Measurements from ENCODE around the gene NRG3. TPM values are rescaled to one million over a fixed set of nuclear protein-coding genes. Genes with fewer than 3 reads are reported as not detected.
"Not testable (repeated sequence)": the region's sequence is repeated elsewhere in the genome, so short reads cannot be mapped to it uniquely, and the experiment has no call there.

Gene NRG3
- total RNA-seq, 1 experiment from 2014 or later, result not detected

DNA sequence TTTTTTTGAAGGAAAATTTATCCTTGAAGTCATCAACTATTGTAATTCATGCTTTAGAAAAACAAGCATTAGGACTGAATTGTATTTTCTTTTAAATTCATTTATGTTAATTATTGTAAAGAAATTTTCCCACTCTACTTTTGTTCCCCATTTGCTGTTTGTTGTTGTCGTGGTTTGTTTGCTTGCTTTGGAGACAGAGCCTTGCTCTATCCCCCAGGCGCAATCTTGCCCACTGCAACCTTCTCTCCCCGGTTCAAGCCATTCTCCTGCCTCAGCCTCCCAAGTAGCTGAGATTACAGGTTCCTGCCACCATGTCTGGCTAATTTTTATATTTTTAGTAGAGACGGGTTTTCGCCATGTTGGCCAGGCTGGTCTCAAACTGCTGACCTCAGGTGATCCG lies 192.2 kb downstream of the NRG3 start:
- not testable (repeated sequence) for H3K27me3 ChIP-seq, H3K36me3 ChIP-seq, DNase-seq

DNA sequence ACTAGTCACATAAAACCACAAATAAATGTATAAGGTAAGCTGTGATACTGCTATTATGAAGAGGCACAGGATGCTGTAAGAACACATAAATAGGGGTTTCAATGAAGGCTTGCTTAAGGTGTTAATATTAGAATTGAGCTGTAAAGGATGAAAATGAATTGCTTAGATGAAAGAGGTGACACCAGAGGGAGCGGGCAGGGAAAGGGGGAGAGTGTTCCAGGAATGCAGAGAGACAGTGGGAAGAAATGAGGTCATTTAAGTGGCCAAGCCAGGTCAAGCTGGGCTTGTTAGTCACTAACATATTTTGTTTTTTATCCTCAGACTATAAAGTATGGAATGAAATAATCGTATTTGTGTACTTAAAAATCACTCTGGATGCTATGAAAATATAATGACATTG lies 193.5 kb downstream of the NRG3 start:
- Histone ChIP-seq H3K4me3 (no peak overlapping the region), H3K36me3 (no peaks in the 10 kb centered on the region), H3K27me3 (no peaks in the 10 kb centered on the region), H3K4me1 (no peaks in the 10 kb centered on the region), H3K27ac (no peak overlapping the region), H3K9me3 (replicated peaks) (no peaks in the 10 kb centered on the region)
- no peak for DNase-seq

More for the DNA sequence above, 192.2 kb downstream of the NRG3 start:
- H3K27ac ChIP-seq; H3K4me3 ChIP-seq; H3K4me1 ChIP-seq; H3K9me3 ChIP-seq (replicated peaks): not testable (repeated sequence)

DNA sequence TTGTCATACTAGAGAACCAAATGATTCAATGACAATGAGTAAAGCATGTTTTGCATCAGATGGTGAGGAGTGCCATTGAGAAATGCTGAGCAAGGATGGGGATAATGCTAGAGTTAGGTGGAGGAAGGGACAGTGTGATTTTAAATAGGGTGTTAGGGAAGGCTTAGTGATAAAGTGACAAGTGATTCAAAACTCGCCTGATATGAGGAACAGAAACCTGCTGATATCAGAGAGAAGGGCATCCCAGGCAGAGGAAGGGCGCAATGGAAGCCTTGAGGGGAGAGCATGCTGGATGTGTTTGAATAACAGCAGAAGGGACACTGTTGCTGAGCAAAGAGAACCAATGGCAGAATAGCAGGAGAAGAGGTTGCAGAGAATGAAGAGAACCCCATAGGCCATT lies 196.2 kb downstream of the NRG3 start:
- Histone ChIP-seq H3K4me1 (no peaks in the 10 kb centered on the region), H3K4me3 (no peak overlapping the region), H3K9me3 (replicated peaks) (no peaks in the 10 kb centered on the region), H3K36me3 (no peaks in the 10 kb centered on the region), H3K27me3 (no peaks in the 10 kb centered on the region), H3K27ac (no peak overlapping the region)
- DNase-seq, result no peak

DNA sequence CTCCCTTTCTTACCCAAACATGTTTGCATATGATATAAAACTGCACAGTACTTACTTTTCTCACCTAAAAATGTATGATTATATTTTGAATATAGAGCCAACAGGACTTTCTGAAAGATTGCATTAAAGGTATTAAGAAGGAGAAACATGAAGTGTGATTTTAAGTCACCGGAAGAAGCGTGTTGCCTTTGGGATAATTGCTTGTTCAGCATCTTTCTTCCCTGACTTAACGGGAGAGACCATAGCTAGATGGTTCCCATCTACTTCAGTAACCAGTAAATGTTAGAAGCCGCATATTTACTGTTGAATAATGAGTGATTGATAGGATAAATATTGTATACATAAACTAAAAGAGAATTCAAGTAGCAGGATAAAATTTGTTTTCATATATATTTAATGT lies 197.1 kb downstream of the NRG3 start:
- H3K36me3 ChIP-seq, result no peaks in the 10 kb centered on the region
- DNase-seq, result no peak
- H3K27me3 ChIP-seq, result no peaks in the 10 kb centered on the region
- no peaks in the 10 kb centered on the region for H3K4me1 ChIP-seq
- H3K27ac ChIP-seq, result no peak overlapping the region
- no peak overlapping the region for H3K4me3 ChIP-seq
- H3K9me3 ChIP-seq (replicated peaks), result no peaks in the 10 kb centered on the region

DNA sequence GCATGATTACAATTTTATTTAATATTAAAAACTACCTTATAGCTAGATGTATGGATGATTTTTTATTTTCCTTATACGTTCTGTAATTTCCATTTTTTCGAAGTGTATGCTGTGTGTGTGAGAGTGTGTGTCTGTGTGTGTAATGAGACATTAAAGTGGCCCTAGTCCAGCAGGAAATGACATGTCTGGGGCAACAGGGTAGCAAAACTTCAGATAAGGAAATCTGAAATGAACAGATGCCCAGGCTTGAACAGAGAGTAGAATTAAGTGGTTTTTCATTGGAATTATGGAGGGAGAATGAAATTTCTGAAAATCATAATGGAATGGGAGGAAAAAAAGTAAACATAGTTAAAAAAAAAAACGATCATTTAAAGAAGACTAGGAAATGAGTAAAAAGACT lies 200.6 kb downstream of the NRG3 start:
- Histone ChIP-seq H3K27ac (no peak overlapping the region), H3K4me1 (no peaks in the 10 kb centered on the region)

DNA sequence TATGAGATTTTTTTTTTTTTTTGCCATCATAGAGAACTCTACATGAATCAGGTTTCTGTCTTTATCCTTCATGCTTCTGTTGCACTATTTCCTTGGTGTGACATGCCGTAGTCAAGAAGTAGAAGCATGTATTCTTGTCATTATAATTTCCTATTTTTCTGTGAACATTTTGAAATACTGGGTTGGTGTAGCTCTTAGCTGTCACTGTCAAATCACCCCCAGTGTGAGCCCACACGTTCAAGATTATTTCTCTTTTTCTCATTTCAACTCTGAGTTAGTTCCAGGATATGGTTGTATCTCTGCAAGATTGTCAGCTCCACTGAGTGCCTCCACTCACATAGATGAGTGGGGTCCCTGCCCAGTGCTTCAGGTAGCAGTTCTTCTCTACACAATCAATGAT lies 209.5 kb downstream of the NRG3 start:
- H3K4me1 ChIP-seq, result no peaks in the 10 kb centered on the region
- H3K9me3 ChIP-seq (replicated peaks), result no peaks in the 10 kb centered on the region
- DNase-seq, result no peak
- no peak overlapping the region for H3K4me3 ChIP-seq
- H3K27me3 ChIP-seq, result no peaks in the 10 kb centered on the region
- no peaks in the 10 kb centered on the region for H3K36me3 ChIP-seq
- no peak overlapping the region for H3K27ac ChIP-seq

More for the DNA sequence above, 200.6 kb downstream of the NRG3 start:
- DNase-seq, result no peak
- Histone ChIP-seq H3K9me3 (replicated peaks) (no peaks in the 10 kb centered on the region), H3K4me3 (no peak overlapping the region), H3K27me3 (no peaks in the 10 kb centered on the region), H3K36me3 (no peaks in the 10 kb centered on the region)

DNA sequence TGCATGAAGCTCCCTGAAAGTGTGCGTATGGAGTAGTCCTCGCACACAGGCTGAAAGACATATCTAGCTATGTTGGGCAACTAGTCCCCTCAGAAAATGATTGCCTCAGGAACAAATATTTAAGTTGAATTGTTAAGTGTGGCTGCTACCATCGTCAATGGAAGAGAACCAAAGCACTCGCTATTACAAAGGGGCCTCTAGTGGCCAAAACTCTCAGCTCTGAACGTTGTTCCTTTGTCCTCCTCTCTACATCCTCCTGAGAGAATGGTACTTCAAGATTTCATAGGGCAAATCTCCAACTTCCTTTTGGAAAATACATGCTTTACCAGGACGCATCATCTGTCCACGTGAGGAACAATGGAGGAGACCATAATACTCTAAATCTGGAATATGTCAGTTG lies 209.9 kb downstream of the NRG3 start:
- no peaks in the 10 kb centered on the region for H3K36me3 ChIP-seq
- no peaks in the 10 kb centered on the region for H3K27me3 ChIP-seq
- DNase-seq, result no peak
- no peaks in the 10 kb centered on the region for H3K4me1 ChIP-seq
- H3K4me3 ChIP-seq, result no peak overlapping the region
- H3K27ac ChIP-seq, result no peak overlapping the region
- H3K9me3 ChIP-seq (replicated peaks), result no peaks in the 10 kb centered on the region

DNA sequence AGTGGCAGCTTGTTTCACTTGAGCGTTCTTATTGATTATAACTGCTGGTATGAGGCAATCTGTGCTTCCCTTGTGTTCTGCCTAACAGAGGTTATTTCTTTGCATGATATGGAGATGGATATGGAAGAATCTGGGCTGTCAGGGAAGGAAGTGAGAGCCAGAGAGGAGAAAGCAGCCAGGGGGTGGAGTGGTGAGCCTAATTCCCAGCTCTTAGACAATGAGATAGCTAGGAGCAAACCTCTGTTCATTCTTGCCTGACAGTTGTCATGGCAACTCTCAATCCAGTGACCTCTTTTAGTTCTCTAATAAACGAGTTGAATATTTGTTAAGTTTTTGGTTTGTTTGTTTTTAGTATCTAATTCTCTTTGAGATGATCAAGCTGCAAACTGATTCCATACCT lies 214.3 kb downstream of the NRG3 start:
- no peaks in the 10 kb centered on the region for H3K36me3 ChIP-seq
- H3K27ac ChIP-seq, result no peak overlapping the region
- H3K27me3 ChIP-seq, result no peaks in the 10 kb centered on the region
- H3K4me1 ChIP-seq, result peaks cover 3% of the 10 kb centered on the region; the same call in 1 of the 2 replicates
- H3K4me3 ChIP-seq, result no peak overlapping the region
- H3K9me3 ChIP-seq (replicated peaks), result no peaks in the 10 kb centered on the region
- DNase-seq, result no peak

DNA sequence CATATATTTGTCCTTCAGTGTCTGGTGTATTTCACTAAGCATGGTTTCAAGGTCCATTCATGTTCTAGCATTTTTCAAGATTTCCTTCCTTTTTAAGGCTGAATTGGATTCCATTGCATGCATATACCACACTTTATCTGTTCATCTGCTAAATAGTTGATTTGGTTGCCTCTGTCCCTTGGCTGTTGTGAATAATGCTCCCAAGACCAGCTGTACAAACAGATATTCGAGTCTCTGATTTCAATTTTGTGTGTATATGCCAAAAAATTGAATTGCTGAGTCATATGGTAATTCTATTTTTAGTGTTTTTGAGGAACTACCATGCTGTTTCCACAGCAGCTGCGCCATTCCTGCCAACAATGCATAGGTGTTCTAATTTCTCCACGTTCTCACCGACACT lies 216.4 kb downstream of the NRG3 start:
- H3K4me1 ChIP-seq, result peaks cover 3% of the 10 kb centered on the region; the same call in 1 of the 2 replicates
- no peaks in the 10 kb centered on the region for H3K27me3 ChIP-seq
- H3K36me3 ChIP-seq, result no peaks in the 10 kb centered on the region
- H3K9me3 ChIP-seq (replicated peaks), result no peaks in the 10 kb centered on the region
- H3K27ac ChIP-seq, result no peak overlapping the region
- no peak overlapping the region for H3K4me3 ChIP-seq
- DNase-seq, result peak; percentile 1 to 5

DNA sequence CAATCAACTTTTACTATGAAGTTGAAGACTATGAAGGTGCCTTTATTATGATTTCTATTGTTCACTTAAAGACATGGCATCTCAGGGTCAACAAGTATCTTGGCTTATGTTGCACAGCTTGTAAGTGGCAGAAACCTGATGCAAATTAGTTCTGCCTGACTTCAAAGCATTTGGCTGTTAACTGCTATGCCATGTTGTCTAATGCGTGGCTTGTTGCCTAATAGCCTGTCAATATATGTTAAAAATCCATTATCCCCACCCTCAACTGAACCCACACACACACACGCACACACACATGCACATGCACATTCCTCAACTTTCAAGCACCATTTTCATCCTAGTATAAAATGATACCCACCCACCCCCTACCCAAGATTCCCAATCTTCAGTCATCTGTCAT lies 217.1 kb downstream of the NRG3 start:
- no peak for DNase-seq
- Histone ChIP-seq H3K9me3 (replicated peaks) (no peaks in the 10 kb centered on the region), H3K4me3 (no peak overlapping the region), H3K4me1 (peaks cover 3% of the 10 kb centered on the region; the same call in 1 of the 2 replicates), H3K27ac (no peak overlapping the region), H3K27me3 (no peaks in the 10 kb centered on the region), H3K36me3 (no peaks in the 10 kb centered on the region)

DNA sequence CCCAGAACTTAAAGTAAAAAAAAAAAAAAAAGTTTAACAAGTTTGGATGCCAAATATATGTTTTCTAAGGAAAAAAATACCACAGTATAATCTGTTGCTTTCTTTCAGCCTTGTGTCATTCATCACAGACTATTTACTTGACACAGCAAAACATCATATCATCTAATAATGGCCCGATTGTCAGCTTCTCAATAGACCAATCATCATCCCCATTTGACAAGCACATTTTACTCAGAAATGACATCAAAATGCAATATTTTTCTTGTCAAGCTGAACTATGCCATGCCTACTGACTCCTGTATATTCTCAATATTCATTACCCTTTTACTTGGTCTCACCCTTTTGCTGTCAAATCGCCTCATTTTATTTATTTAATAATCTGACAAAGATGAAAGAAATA lies 249.7 kb downstream of the NRG3 start:
- Histone ChIP-seq H3K36me3 (no peaks in the 10 kb centered on the region), H3K27ac (no peak overlapping the region), H3K4me3 (no peak overlapping the region), H3K27me3 (no peaks in the 10 kb centered on the region), H3K9me3 (replicated peaks) (no peaks in the 10 kb centered on the region), H3K4me1 (no peaks in the 10 kb centered on the region)
- DNase-seq, result no peak

DNA sequence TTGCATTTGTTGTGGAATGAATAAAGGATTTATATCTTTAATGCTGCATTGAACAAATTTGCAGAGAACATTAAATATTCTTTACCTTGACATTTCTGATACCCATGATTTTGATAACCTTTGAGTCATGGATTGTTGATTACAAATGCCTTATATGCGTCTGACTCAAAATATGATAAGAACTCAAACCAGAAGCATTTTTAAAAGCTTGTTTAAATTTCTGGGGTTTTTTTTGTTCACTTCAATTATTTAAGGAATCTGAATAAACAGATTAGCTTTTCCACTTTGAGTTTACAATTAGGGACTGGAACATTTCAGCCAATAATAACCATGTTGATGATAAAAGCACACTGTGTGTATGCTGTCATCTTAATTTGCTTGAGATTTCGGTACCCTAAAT lies 253.5 kb downstream of the NRG3 start:
- Histone ChIP-seq H3K9me3 (replicated peaks) (no peaks in the 10 kb centered on the region), H3K27me3 (no peaks in the 10 kb centered on the region), H3K4me3 (no peak overlapping the region), H3K4me1 (no peaks in the 10 kb centered on the region), H3K36me3 (no peaks in the 10 kb centered on the region), H3K27ac (no peak overlapping the region)
- DNase-seq, result no peak

DNA sequence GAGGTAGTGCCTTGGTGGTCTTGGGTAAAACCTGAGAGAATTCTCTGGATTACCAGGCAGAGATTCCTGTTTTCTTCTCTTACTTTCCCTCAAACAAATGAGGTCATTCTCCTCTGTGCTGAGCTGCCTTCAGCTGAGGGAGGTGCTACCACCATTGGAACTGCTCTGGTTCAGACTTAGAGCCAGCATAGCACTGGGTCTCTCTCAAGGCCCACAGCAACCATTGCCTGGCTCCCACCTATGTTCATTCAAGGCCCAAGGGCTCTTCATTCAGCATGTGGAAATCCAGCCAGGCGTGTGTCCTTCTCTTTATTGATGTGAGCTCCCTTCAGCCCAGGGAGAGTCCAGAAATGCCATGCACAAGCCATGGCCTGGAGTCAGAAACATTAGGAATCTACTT lies 261.1 kb downstream of the NRG3 start:
- Histone ChIP-seq H3K4me1 (no peaks in the 10 kb centered on the region), H3K27ac (no peak overlapping the region), H3K27me3 (no peaks in the 10 kb centered on the region), H3K9me3 (replicated peaks) (no peaks in the 10 kb centered on the region), H3K36me3 (no peaks in the 10 kb centered on the region), H3K4me3 (no peak overlapping the region)
- no peak for DNase-seq

DNA sequence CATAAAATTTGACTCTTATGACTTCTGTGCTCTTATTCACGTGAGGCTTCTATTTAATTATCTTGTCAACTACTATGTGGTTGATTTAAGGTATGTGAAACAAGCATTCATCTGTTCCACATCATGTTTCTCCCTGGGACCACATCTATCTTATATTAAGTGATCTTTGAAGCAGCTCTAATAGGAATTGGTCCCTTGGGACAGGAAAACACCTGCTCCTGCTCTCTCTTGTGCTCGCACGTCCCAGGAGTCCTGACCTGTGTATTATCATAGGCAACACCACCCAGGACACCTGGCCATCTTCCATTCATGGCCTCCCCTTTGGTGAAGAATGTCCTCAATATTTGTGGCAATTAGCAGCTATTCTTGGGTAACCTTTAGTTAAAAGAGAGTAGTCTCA lies 269.2 kb downstream of the NRG3 start:
- H3K27me3 ChIP-seq, result no peaks in the 10 kb centered on the region
- H3K4me3 ChIP-seq, result no peak overlapping the region
- H3K36me3 ChIP-seq, result no peaks in the 10 kb centered on the region
- no peak for DNase-seq
- no peaks in the 10 kb centered on the region for H3K9me3 ChIP-seq (replicated peaks)
- no peaks in the 10 kb centered on the region for H3K4me1 ChIP-seq
- no peak overlapping the region for H3K27ac ChIP-seq

DNA sequence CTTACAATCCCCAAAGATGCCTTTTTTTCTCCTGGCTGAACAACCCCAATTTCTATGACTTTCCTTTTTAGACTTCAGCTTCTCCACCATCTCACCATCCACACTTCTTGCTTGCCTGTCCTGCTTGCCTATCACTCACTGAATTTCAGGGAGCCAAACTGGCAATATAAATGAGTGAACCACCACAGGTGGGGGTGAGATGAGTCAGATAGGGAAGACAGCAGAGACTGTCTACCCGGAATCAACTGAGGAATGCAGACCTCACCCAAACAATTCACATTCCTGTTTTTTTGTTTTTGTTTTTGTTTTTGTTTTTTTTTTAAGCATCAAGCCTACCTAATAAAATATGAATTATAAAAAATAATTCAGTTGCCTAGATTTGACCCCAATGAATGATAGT lies 273.8 kb downstream of the NRG3 start:
- no peaks in the 10 kb centered on the region for H3K9me3 ChIP-seq (replicated peaks)
- H3K4me1 ChIP-seq, result no peaks in the 10 kb centered on the region
- peak in 1 of 2 experiments; percentile 1 for DNase-seq
- H3K36me3 ChIP-seq, result no peaks in the 10 kb centered on the region
- H3K27me3 ChIP-seq, result no peaks in the 10 kb centered on the region
- no peak overlapping the region for H3K4me3 ChIP-seq
- H3K27ac ChIP-seq, result no peak overlapping the region

DNA sequence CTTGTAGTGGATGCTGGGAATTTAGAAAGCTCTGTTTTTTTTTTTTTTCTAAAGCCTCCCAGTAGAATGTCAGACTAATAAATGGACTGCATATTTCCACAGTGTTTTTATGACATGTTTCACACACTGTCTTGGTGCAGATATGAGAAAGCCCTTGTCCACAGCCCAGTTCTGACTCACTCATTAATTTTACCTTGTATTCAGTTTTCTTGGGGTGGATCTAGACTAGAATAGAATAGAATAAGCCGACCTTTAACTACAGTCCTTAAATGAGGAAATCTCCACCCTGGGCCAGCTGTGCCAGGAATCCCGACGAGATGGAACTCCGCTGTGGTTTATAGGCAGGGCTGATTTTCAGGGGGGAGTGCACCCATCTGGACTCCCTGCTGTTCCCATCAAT lies 274.7 kb downstream of the NRG3 start:
- DNase-seq, result no peak
- no peak overlapping the region for H3K4me3 ChIP-seq
- no peaks in the 10 kb centered on the region for H3K36me3 ChIP-seq
- H3K9me3 ChIP-seq (replicated peaks), result no peaks in the 10 kb centered on the region
- H3K27ac ChIP-seq, result no peak overlapping the region
- no peaks in the 10 kb centered on the region for H3K4me1 ChIP-seq
- H3K27me3 ChIP-seq, result no peaks in the 10 kb centered on the region
